A204.1 (cell line): ENCODE data around the gene PEX13.
"Not testable (repeated sequence)": the region's sequence is repeated elsewhere in the genome, so short reads cannot be mapped to it uniquely, and the experiment has no call there.

ENCODE experiments used
- FAIRE-seq: peaks from 2 replicates; lab custom pipeline; 2012; peaks lifted over from hg19 to GRCh38; lab: Jason Lieb, UNC

Gene PEX13, protein sequence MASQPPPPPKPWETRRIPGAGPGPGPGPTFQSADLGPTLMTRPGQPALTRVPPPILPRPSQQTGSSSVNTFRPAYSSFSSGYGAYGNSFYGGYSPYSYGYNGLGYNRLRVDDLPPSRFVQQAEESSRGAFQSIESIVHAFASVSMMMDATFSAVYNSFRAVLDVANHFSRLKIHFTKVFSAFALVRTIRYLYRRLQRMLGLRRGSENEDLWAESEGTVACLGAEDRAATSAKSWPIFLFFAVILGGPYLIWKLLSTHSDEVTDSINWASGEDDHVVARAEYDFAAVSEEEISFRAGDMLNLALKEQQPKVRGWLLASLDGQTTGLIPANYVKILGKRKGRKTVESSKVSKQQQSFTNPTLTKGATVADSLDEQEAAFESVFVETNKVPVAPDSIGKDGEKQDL

DNA sequence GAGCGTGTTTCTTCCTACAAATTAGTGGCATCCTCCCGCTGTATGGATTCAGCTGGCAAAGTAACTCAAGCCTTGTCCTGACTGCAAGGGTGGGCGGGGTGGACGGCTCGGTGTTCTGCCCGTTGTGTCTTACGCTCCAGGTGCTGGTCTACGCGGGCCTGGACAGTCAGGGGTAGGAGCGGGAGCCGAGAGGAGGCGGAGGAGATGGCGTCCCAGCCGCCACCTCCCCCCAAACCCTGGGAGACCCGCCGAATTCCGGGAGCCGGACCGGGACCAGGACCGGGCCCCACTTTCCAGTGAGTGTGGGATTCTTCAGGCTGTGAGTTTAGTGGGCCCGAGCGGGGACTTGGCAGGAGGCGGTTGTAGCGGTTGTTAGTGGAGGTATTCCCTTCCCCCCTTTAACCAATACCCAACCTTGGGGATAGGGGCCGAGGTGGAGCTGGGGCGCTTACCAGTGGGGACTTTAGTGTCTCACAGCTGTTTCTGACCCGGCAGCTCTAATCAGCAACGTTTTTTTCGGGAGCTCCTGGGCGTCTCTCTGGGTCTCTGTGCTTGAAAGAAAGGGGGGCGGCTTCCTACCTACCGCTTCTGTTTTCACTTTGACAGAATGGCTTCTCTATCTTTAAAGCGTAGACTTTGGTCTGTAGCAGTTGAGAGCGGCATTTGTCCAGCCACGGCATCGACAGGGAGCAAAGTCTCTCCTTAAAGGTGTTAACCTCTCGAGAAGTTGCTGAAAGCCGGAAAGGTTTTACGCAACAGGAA lies at the start of gene PEX13, which contains the start of gene PUS10:
TSS of gene PEX13 (plus strand) at position 165 of the 762 bp plus-strand sequence. CDS start at position 205, 40 bp downstream.
TSS of gene PUS10 (minus strand) at position 700 of the 762 bp plus-strand sequence. CDS start 6,365 bp downstream, outside the sequence.
- FAIRE-seq: no peak

DNA sequence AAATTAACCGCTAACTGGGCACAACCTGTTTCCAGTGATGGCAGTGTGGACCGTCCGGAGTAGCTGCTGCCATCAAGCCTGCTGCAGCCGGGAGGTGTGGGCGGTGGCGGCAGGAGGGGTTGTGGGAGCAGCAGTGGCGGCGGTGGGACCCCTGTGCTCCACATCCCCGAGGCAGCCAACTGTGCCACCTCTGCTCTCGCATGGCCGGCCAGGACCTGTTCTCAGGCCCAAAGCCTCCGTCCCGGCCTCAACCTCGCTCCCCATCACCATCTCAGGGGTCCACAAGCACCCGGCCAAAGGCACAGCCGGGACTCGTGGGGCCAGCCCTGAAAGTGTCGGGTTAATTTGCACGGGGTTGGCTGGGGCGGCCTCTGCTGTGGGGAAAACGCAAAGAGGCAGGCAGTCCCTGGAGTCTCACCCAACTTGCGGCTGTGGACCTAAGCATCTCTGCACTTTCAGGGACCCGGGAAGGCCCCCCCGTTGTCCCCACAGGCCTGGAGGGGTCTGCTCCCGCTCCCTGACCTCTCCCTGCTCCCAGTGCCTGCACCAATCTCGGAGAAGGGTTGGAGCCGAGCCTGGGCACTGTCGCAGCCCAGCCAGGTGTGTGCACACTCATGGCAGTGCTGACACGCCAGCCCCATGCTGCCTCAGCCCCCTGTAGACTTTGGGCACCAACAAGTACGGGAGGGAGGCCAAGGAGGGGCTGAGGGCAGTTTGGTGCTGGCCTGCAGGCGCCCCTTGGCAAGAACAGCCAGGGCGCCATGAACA lies 44.4 kb upstream of the PEX13 start:
- FAIRE-seq: no peak

DNA sequence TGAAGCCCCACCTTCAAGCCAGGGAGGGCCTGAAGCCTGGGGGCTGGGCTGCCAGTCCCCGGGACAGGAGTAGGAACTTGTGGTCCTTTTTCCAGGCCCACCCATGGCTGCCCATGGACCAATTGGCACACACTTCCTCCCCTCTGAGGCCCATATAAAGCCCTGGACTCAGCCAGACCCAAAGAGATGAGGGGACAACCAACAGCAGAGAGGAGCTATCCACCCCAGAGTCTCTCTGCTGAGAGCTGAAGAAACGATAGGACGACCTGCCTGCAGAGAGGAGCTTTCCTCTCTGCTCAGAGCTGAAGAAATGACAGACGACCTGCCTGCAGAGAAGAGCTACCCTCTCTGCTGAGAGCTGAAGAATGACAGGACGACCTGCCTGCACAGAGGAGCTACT lies 43.8 kb upstream of the PEX13 start:
- FAIRE-seq: no peak

DNA sequence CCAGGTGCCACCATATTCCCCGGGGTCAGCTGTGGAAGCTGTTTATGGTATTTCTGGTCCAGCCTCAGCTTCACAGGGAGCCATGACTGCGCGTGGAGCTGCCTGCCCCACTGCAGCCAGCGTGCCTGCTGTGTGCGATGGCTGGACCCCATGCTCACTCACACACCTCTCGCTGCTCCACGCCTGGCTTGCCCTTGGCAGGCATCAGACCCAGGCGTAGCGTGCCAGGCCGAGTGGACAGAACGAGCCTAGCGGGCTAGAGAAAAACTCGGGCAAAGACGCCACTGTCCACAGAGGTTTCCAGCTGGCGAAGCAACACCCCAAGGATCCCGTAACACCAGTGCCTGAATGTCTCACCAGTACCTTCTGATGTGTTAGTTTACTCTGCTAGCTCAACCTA lies 42.9 kb upstream of the PEX13 start:
- FAIRE-seq: no peak

DNA sequence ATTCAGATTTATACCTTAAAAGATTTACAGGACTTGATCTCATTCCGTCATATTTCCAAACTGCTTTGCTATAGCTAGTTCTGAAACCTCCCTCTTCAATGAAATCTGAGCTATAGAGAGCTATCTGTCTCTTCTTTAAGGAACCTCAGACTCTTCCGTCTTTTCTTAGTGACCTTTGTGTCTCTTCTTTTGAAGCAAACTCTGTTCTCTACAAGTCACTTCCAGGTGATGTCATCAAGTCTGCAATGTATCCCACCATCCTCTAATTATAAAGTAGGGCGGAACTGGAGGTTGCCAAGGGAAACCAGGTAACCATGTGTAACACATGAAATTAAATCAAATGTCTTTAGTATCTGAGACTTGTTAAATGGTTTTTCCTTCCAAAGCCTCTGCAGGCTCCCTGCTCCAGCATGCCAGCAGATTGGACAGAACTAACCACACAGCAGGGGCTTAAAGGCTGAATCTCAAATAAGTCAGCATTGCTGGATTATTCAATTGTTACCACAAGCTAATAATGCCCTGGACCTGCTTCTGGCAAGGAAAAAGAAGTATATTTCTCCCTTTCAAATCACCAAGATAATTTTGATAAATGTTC lies 41.2 kb upstream of the PEX13 start:
- FAIRE-seq: no peak

DNA sequence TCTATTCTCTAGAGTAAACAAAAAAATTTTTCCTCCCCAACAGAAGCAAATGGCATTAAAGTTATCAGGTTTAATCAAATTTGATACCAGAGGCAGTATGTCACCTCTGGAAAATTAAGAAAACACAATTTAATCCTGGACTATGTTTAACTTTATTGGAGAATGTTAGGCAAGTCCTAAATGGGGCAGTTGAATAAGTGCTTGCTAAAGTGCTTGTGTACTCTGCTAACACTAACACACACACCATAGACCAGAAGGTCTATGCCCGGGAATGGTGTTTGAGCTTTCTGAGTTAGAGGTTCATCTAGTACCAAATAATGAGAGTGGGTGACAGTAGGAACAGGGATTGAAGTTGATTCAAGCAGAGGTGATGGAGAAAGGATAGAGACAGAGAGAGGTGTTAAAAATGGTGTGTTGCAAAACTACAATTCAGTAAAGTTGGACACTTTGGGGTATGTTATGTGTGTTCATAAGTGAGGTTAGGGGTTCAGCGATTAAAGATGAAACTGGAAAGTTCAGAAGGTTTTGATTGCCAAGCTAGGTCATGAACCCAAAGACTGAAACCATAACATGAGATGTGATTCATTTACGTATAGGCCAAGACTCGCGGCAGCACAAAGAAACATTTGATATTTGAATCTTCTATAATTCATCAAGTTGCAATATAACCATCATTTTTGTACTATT lies 40.5 kb upstream of the PEX13 start:
- FAIRE-seq: no peak

DNA sequence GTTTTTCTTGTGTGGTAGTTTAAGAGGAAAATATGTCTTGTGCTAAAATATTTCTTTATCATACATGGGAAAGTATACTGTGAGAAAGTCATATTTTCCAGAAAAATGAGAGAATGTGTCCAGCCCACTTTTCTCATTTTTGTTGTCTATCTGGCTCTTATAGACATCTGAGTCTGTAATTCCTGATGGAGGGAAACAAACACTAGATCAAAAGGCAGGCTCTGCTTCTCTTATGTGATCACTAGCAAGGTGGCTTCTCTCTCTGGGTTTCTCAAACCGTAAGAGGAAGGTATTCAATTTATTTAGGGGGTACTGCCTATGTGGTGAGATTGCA lies 40.0 kb upstream of the PEX13 start:
- no peak for FAIRE-seq

DNA sequence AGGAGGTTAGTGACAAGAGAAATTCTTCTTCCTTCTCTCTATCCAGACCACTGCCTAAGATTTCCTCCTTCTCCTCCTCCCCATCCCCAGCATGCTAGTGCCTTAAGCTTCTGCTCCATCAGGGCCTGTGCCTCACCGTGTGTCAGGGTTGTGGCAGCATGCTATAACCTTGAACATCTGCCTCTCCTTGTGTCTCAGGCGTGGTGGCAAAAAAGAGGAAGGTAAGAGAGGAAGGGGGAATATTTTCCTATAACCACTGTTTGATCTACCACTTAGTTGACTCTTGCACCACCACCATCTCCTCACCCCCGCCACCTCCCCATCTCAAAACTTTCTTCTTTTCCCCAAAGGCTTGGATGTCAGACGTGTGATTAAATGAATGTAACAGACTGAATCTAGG lies 38.3 kb upstream of the PEX13 start:
- FAIRE-seq: no peak

DNA sequence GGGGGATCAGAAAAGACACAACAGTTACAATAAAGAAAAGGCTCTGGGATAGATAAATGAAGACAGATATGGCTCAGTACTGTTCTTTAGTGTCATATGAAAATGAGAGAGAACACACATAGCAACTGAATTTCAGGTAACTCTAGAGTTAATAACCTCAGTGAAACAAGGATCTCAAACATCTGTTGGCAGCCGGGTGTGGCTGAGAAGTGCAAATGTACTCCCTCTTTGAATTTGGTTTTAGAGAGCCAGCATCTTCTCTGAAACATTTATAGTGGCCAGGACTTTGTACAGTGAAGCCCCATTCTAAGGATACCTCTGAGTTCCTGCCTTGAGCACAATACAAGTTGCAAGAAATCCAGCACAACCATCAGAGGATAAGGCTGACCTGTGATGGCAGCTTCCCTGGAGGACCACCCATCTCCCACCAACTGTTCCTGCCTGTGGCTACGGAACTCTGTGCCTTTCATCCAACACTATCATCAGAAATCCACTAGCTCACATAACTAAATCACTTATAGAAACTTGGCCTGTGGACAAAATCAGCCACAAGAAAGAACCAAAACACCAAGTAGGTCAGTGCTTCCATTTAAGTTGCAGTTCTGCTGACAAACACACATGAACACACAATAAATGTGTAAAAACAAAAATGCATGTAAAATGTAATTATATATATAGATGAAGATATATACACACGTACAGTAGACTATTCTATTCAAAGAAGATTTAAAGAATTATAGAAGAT lies 37.3 kb upstream of the PEX13 start:
- no peak for FAIRE-seq

DNA sequence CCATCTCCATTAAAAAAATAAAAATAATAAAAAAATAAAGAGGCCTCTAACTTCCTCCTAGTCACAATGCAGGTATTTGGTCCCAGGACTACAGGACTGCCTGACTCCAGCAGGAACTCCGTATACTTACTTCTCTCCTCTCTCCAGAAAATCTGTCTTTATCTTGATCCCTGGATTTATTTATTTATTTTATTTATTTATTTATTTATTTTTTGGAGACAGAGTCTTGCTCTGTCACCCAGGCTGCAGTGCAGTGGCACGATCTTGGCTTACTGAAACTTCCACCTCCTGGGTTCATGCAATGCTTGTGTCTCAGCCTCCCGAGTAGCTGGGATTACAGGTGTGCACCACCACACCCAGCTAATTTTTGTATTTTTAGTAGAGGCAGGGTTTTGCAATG lies 35.5 kb upstream of the PEX13 start:
- not testable (repeated sequence) for FAIRE-seq

DNA sequence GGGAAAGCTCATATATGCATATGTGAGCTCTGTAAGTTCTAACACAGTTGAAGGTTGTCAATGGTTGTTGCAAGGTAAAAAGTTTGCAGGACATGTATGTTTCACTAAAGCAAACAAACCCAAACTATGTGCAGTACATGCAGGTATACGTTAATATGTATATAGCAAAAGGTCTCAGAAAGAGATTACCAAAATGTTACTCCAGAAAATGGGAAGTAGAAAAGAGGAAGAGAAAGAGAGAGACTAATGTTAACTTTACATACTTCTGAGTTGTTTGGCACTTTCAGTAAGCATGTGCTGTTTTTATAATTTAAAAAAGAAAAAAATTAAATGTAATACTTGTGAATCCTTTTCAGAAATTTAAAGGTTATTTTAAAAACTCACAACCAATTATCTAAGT lies 32.8 kb upstream of the PEX13 start:
- no peak for FAIRE-seq

DNA sequence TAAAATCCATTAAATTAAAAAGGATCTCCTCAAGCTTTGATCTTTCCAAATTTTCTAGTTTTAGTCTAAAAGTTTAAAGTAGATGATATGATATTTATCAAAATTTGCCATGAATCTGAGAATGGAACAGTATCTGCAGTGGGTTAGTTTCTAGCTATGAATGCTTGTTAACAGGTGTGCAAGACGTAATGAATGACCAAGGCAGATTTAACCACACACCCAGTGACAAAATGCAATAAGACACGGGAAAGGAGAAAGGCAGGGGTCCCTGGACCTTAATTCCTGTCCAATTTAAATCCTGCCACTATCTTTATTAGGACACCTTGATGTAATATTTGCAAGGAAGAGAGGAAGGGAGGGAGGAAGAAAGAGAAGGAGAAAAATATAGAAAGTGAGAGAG lies 30.5 kb upstream of the PEX13 start:
- FAIRE-seq: no peak

DNA sequence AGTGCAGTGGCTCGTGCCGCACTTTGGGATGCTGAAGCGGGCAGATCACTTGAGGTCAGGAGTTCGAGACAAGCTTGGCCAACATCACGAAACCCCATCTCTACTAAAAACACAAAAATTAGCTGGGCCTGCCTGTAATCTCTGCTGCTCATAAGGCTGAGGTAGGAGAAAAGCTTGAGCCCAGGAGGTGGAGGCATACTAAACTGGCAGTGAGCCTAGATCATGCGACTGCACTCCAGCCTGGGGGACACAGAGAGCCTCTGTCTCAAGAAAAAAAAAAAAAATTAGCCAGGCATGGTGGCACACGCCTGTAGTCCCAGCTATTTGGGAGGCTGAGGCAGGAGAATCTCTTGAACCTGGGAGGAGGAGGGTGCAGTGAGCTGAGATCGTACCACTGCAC lies 29.9 kb upstream of the PEX13 start:
- not testable (repeated sequence) for FAIRE-seq

DNA sequence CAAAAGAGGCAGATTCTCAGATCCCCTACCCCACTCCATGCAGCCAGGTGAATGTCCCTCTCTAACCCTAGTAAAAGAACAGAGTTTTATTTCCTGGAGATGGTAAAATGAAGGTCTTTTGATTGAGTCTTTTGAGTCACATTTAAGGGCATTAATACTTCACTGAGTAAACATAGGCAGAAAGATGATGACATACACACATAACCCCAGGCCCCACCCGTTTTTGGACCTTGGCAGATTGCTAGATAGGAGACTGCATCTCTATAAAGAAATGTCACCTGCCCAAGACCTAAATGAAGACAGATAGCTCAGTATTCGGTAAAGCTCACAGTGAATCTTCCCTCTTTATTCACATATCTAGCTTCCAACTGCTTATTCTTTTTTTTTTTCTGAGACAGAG lies 28.3 kb upstream of the PEX13 start:
- FAIRE-seq: no peak

DNA sequence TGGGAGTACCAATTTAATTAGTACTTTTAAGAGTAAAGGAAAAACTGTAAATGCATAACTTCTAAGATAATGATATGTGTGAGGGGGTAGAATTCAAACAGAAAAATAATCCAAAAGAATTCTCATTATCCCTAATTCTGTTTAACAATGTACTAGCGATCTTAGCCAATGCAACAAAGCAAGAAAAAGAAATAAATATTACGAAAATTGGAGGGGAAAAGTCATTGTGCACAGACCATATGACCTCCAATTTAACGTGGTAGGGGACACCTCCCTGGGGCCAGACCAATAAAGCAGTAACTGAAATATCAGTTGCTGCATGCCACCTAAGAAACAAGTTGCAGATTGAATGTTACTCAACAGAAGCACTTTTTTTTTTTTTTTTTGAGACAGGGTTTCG lies 25.9 kb upstream of the PEX13 start:
- no peak for FAIRE-seq

DNA sequence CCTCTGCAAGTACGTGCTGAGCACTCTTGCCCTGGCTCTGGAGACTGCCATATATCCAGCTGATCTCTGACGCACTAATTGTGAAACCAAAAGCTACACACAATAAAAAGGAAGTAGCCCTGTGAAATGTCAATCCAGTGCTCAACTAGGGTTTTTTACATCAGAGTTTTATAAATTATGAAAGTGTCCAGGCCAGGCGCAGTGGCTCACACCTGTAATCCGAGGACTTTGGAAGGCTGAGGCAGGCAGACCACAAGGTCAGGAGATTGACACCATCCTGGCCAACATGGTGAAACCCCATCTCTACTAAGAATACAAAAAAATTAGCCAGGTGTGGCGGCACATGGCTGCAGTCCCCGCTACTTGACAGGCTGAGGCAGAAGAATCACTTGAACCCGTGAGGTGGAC lies 24.5 kb upstream of the PEX13 start:
- no peak for FAIRE-seq

DNA sequence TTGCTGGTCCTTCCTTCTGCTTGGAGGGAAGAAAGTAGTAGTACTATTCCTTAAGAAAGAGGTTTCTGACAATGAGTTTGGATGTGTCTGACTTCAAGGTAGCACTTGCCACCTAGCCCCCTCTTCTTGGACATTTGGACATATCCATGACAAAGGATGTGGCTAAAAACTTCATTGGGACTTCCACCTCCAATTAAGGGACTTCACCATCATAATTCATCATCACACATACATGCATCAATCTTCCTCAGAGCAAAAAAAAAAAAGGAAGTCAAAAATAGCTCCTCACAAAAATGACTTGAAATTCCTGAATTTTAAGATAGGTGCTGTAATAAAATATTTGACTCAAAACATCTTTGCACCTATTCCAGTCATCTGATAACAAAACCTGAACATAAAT lies 23.4 kb upstream of the PEX13 start:
- FAIRE-seq: no peak

DNA sequence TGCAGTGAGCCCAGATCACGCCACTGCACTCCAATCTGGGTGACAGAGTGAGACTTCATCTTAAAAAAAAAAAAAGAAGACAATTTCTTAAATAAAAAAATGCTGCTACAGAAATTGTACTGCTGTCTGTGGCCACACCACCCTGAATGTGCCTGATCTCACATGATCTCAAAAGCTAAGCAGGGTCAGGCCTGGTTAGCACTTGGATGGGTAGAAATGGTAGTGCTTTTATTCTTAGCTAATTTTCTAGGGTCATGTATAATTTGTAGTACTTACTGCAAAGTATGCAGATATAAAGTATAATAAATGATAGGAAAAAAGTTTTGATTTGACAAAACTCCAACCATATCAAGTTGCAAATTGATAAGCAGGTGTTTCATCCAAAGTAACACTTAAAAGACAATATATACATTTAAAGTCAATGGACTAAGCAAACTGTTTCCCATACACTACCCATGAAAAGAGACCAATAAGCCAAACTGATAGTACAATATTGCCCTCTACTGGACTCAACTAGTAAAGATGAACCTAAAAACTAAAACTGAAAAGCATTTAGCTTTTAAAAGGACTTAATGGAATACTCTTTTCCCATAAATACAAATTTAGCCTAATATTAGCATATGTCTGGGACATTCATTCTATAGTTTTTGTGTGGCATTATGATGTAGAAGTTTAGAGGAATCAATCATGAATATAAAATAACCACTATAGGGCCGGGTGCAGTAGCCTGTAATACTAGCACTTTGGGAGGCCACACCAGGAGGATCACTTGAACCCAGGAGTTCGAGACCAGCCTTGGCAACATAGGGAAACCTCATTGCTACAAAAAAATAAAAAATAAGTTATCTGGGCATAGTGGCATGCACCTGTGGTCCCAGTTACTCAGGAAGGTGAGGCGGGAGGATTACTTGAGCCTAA lies 18.6 kb upstream of the PEX13 start:
- FAIRE-seq: peak; percentile 98

DNA sequence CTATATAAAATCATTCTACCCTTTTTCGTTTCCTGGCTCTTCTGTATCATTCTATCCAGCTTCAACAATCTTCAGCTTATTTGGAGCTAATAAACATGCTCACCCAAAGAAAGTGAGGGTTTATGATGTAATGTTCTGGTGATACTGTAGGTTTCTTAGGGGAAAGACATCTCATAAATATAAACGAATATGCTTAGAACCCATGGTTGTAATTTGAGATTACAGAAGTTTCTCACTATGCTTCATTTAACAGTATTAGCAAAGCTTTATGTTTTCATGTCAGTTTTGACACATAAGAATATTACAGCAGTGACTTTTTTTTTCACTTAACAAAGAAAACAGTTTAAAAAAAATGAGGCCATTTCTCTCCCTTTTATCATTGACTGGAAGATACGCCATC lies 11.8 kb upstream of the PEX13 start:
- no peak for FAIRE-seq

DNA sequence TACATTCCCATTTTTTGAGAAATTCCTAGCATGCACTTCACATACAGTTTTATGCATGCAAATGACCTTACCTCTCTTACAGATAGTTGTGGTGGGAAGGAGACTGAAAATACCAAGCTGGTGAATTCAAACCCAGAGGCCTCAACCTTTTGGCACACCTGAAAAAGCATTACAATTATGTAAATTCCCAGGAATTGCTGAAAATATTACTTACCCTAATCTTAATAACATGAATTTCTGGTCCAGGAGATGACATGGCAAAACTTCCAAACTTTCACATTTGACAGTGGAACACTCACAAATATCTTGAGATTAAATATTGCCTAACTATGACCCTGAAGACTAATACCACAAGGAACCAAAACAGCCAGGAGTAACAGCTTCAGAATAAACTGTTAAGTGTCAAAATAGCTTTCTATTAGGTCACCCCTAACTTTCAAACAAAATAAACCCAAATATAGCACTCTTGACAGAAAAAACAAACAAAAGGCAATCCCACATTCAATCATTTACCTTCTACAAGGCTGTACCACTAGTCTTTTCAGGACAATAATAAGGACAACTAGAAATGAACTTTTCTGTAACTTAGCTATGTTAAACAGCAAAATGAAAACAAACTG lies 10.9 kb upstream of the PEX13 start:
- FAIRE-seq: no peak
